GM23338 (cell line): ENCODE data around the gene BNC2.

ENCODE experiments used
- CREB1 ChIP-seq: fragments of 250-450 bp; sonication (Bioruptor Pico); IDR thresholded peaks from 2 replicates; pipeline ENCODE4 v1.5.0; 2020; ENCODE audit warnings: low read depth, mild to moderate bottlenecking, moderate library complexity
- EZH2 ChIP-seq: fragments of 200-600 bp; sonication (generic); IDR thresholded peaks from one replicate; pipeline ENCODE4 v1.8.0; 2017; ENCODE audit warnings: antibody characterized with exemption, mild to moderate bottlenecking, low read depth; ENCODE audit not compliant: unreplicated experiment
- EZH2phosphoT487 ChIP-seq: fragments of 200-600 bp; sonication (generic); IDR thresholded peaks from one replicate; pipeline ENCODE4 v1.8.1; 2018; ENCODE audit warnings: antibody characterized with exemption; ENCODE audit not compliant: unreplicated experiment
- JUNB ChIP-seq: IDR thresholded peaks from one replicate; pipeline ENCODE4 v1.6.1; 2016; ENCODE audit warnings: antibody characterized with exemption; ENCODE audit not compliant: unreplicated experiment
- POLR2AphosphoS5 ChIP-seq: IDR thresholded peaks from 2 replicates; pipeline ENCODE4 v1.6.1; 2016; ENCODE audit warnings: antibody characterized with exemption, low read depth
- ZNF331 ChIP-seq: fragments of 250-450 bp; sonication (Bioruptor Pico); IDR thresholded peaks from 2 replicates; pipeline ENCODE4 v1.5.0; 2020; ENCODE audit warnings: low read depth, mild to moderate bottlenecking, moderate library complexity
- TF ChIP-seq, protein P1 (sequence below), 2 experiments: fragments of 200-600 bp in 1 of 2; sonication (generic) in 1 of 2; conservative IDR thresholded peaks; 2 replicates each; pipeline versions ENCODE4 v1.5.1 to v1.6.1; 2016 to 2017; ENCODE audit warnings: antibody characterized with exemption in 2 of 2, low read depth in 2 of 2, mild to moderate bottlenecking in 2 of 2, moderate library complexity in 1 of 2
- TF ChIP-seq, protein P2 (sequence below): fragments of 250-450 bp; sonication (Bioruptor Pico); IDR thresholded peaks from 2 replicates; pipeline ENCODE4 v1.5.0; 2020; ENCODE audit warnings: mild to moderate bottlenecking, moderate library complexity
- TF ChIP-seq, protein P3 (sequence below): IDR thresholded peaks from one replicate; pipeline ENCODE4 v1.6.1; 2018; ENCODE audit warnings: antibody characterized with exemption; ENCODE audit not compliant: unreplicated experiment

- TF ChIP-seq, protein P1, sequence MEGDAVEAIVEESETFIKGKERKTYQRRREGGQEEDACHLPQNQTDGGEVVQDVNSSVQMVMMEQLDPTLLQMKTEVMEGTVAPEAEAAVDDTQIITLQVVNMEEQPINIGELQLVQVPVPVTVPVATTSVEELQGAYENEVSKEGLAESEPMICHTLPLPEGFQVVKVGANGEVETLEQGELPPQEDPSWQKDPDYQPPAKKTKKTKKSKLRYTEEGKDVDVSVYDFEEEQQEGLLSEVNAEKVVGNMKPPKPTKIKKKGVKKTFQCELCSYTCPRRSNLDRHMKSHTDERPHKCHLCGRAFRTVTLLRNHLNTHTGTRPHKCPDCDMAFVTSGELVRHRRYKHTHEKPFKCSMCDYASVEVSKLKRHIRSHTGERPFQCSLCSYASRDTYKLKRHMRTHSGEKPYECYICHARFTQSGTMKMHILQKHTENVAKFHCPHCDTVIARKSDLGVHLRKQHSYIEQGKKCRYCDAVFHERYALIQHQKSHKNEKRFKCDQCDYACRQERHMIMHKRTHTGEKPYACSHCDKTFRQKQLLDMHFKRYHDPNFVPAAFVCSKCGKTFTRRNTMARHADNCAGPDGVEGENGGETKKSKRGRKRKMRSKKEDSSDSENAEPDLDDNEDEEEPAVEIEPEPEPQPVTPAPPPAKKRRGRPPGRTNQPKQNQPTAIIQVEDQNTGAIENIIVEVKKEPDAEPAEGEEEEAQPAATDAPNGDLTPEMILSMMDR (conservative IDR thresholded peaks at IDR 0.05; ENCODE audit: low read depth in 2 of 2), result no peak
- no peak for TF ChIP-seq POLR2AphosphoS5
- TF ChIP-seq EZH2, result no peak
- no peak for TF ChIP-seq ZNF331 (CRISPR knock-in tag)
- TF ChIP-seq CREB1 (CRISPR knock-in tag), result no peak
- TF ChIP-seq EZH2phosphoT487, result no peak
- TF ChIP-seq, protein P2, sequence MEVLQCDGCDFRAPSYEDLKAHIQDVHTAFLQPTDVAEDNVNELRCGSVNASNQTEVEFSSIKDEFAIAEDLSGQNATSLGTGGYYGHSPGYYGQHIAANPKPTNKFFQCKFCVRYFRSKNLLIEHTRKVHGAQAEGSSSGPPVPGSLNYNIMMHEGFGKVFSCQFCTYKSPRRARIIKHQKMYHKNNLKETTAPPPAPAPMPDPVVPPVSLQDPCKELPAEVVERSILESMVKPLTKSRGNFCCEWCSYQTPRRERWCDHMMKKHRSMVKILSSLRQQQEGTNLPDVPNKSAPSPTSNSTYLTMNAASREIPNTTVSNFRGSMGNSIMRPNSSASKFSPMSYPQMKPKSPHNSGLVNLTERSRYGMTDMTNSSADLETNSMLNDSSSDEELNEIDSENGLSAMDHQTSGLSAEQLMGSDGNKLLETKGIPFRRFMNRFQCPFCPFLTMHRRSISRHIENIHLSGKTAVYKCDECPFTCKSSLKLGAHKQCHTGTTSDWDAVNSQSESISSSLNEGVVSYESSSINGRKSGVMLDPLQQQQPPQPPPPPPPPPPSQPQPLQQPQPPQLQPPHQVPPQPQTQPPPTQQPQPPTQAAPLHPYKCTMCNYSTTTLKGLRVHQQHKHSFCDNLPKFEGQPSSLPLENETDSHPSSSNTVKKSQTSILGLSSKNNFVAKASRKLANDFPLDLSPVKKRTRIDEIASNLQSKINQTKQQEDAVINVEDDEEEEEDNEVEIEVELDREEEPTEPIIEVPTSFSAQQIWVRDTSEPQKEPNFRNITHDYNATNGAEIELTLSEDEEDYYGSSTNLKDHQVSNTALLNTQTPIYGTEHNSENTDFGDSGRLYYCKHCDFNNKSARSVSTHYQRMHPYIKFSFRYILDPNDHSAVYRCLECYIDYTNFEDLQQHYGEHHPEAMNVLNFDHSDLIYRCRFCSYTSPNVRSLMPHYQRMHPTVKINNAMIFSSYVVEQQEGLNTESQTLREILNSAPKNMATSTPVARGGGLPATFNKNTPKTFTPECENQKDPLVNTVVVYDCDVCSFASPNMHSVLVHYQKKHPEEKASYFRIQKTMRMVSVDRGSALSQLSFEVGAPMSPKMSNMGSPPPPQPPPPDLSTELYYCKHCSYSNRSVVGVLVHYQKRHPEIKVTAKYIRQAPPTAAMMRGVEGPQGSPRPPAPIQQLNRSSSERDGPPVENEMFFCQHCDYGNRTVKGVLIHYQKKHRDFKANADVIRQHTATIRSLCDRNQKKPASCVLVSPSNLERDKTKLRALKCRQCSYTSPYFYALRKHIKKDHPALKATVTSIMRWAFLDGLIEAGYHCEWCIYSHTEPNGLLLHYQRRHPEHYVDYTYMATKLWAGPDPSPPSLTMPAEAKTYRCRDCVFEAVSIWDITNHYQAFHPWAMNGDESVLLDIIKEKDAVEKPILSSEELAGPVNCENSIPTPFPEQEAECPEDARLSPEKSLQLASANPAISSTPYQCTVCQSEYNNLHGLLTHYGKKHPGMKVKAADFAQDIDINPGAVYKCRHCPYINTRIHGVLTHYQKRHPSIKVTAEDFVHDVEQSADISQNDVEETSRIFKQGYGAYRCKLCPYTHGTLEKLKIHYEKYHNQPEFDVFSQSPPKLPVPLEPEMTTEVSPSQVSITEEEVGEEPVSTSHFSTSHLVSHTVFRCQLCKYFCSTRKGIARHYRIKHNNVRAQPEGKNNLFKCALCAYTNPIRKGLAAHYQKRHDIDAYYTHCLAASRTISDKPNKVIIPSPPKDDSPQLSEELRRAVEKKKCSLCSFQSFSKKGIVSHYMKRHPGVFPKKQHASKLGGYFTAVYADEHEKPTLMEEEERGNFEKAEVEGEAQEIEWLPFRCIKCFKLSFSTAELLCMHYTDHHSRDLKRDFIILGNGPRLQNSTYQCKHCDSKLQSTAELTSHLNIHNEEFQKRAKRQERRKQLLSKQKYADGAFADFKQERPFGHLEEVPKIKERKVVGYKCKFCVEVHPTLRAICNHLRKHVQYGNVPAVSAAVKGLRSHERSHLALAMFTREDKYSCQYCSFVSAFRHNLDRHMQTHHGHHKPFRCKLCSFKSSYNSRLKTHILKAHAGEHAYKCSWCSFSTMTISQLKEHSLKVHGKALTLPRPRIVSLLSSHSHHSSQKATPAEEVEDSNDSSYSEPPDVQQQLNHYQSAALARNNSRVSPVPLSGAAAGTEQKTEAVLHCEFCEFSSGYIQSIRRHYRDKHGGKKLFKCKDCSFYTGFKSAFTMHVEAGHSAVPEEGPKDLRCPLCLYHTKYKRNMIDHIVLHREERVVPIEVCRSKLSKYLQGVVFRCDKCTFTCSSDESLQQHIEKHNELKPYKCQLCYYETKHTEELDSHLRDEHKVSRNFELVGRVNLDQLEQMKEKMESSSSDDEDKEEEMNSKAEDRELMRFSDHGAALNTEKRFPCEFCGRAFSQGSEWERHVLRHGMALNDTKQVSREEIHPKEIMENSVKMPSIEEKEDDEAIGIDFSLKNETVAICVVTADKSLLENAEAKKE (CRISPR knock-in tag), result no peak
- TF ChIP-seq, protein P3, sequence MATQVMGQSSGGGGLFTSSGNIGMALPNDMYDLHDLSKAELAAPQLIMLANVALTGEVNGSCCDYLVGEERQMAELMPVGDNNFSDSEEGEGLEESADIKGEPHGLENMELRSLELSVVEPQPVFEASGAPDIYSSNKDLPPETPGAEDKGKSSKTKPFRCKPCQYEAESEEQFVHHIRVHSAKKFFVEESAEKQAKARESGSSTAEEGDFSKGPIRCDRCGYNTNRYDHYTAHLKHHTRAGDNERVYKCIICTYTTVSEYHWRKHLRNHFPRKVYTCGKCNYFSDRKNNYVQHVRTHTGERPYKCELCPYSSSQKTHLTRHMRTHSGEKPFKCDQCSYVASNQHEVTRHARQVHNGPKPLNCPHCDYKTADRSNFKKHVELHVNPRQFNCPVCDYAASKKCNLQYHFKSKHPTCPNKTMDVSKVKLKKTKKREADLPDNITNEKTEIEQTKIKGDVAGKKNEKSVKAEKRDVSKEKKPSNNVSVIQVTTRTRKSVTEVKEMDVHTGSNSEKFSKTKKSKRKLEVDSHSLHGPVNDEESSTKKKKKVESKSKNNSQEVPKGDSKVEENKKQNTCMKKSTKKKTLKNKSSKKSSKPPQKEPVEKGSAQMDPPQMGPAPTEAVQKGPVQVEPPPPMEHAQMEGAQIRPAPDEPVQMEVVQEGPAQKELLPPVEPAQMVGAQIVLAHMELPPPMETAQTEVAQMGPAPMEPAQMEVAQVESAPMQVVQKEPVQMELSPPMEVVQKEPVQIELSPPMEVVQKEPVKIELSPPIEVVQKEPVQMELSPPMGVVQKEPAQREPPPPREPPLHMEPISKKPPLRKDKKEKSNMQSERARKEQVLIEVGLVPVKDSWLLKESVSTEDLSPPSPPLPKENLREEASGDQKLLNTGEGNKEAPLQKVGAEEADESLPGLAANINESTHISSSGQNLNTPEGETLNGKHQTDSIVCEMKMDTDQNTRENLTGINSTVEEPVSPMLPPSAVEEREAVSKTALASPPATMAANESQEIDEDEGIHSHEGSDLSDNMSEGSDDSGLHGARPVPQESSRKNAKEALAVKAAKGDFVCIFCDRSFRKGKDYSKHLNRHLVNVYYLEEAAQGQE, result no peak
- TF ChIP-seq JUNB, result no peak
These were observed 451.7 kb downstream of the BNC2 start for GRCh38 chr9:16418721-16419120.
